ENCODE data around the gene PBX2. TPM values are rescaled to one million over a fixed set of nuclear protein-coding genes. Genes with fewer than 3 reads are reported as not detected.
"Not testable (repeated sequence)": the region's sequence is repeated elsewhere in the genome, so short reads cannot be mapped to it uniquely, and the experiment has no call there.

Gene PBX2
- total RNA-seq, 4 donors from 2014 or later: 27.7 to 65.3 (median 34.6) TPM

DNA sequence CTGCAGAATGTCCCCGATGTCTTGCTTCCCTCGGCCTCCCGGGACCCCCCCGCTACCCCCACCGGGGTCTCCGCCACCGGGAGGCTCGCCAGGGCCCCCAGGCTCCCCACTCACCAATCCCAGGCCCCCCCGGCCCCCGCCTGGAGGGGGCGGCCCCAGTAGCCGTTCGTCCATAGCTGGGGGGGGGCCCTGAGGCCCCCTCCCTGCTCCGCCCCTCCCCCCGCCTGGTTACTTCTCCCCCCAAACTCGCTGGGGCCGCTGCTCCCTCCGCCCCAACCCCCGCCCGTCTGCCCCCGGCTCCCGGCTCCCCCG, 304 bp downstream of the PBX2 start:
- ATAC-seq (ENCODE audit: low FRiP score): no peak
- no peak for DNase-seq (ENCODE audit: low spot score)

GRCh38 chr6:32189069-32189741, 797 bp downstream of the PBX2 start:
- DNase-seq (ENCODE audit: low spot score) (no peak), ATAC-seq (ENCODE audit: low FRiP score) (no peak)
- TF ChIP-seq CTCF (IDR thresholded peaks at IDR 0.05): no peak

More for the DNA sequence above, 304 bp downstream of the PBX2 start:
- TF ChIP-seq CTCF (IDR thresholded peaks at IDR 0.05): no peak

GRCh38 chr6:32188381-32189068, 1.5 kb downstream of the PBX2 start:
- no peak for ATAC-seq (ENCODE audit: low FRiP score)
- no peak for TF ChIP-seq CTCF (IDR thresholded peaks at IDR 0.05)
- DNase-seq (ENCODE audit: low spot score): no peak

DNA sequence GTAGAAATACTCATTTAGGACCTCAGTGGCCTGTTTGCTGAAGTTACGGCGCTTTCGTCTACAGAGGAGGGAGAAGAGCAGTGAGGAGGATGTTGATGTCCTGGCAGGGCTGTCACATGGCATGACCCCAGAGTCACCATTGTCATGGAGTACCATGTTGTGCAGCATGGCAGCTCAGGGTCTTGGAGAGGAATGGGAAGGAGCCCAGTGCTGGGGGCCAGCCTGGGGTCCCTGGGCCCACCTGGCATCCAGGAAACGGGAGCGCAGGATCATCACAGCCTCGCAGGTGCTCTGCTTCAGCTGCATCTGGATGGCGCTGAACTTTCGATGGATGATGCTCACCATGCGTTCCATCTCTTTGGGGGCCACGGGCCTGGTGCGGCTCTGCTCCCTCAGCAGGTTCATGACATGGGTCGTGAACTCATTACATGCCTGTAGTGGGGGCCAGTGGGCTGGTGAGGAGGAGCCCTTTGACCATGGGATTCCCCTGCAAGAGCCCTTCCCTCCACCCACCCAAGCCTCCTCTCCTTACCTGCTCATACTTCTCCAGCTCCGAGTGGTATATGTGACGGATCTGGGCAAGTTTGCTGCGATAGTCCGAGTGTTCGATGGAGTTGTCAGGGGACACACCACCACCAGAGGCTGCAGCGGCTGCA, 2.1 kb downstream of the PBX2 start:
- not testable (repeated sequence) for DNase-seq (ENCODE audit: low spot score); ATAC-seq (ENCODE audit: low FRiP score)

- no peak for DNase-seq (ENCODE audit: low spot score)
- no peak for TF ChIP-seq CTCF (IDR thresholded peaks at IDR 0.05)
- ATAC-seq (ENCODE audit: low FRiP score): no peak
Observed at GRCh38 chr6:32187009-32187709, 2.8 kb downstream of the PBX2 start.

- DNase-seq (ENCODE audit: low spot score); ATAC-seq (ENCODE audit: low FRiP score): not testable (repeated sequence)
Observed at GRCh38 chr6:32186151-32186840, 3.7 kb downstream of the PBX2 start.

- ATAC-seq (ENCODE audit: low FRiP score) (peak; percentile 46), DNase-seq (ENCODE audit: low spot score) (peak; percentile 76)
Observed at GRCh38 chr6:32185681-32186131, 4.3 kb downstream of the PBX2 start.

- no peak for ATAC-seq (ENCODE audit: low FRiP score)
- no peak for DNase-seq (ENCODE audit: low spot score)
- no peak for TF ChIP-seq CTCF (IDR thresholded peaks at IDR 0.05)
Observed at GRCh38 chr6:32184084-32184640, 5.8 kb downstream of the PBX2 start, which contains the start of gene AGER. TSS of gene AGER (minus strand) at chr6:32184253. CDS start at chr6:32184222, 31 bp downstream.
